Natural killer cell (primary cell): ENCODE measurements around the gene PCED1A. TPM values are rescaled to one million over a fixed set of nuclear protein-coding genes. Genes with fewer than 3 reads are reported as not detected.

ENCODE experiments used
- ATAC-seq, 3 donors: fragments of 150-1000 bp in 2 of 3; fragments of 200-7000 bp in 1 of 3; cut with Tn5 transposase; 1 replicate in 1 of 3; 2 replicates in 2 of 3; pipeline ENCODE4 v1.10.0; 2021; ENCODE audit warnings: mild to moderate bottlenecking in 2 of 3, moderate library complexity in 2 of 3
- DNase-seq, 2 donors: peaks; one replicate each; pipeline versions ENCODE4 v3.0.0 to v3.0.0-alpha.2; 2013 to 2021; ENCODE audit warnings: mixed read lengths in 1 of 2
- H3K27ac ChIP-seq: one replicate; pipeline ENCODE4 v1.5.1; 2013; ENCODE audit warnings: mild to moderate bottlenecking, low read length
- H3K27me3 ChIP-seq: one replicate; pipeline ENCODE4 v1.6.1; 2013; ENCODE audit warnings: low read length; ENCODE audit not compliant: control insufficient read depth, insufficient read depth
- H3K36me3 ChIP-seq: one replicate; pipeline ENCODE4 v1.6.1; 2013; ENCODE audit warnings: low read length; ENCODE audit not compliant: control insufficient read depth, insufficient read depth
- H3K4me1 ChIP-seq: one replicate; pipeline ENCODE4 v1.6.1; 2013; ENCODE audit warnings: low read length; ENCODE audit not compliant: control insufficient read depth, insufficient read depth
- H3K4me3 ChIP-seq: one replicate; pipeline ENCODE4 v1.5.1; 2013; ENCODE audit warnings: low read length
- H3K9me3 ChIP-seq: one replicate; pipeline ENCODE4 v1.6.1; 2013; ENCODE audit warnings: low read length; ENCODE audit not compliant: control insufficient read depth, insufficient read depth
- H3K27ac Mint-ChIP-seq, 2 donors: one replicate each; pipeline ENCODE4 v1.8.0; 2022; ENCODE audit warnings: mild to moderate bottlenecking in 2 of 2, mixed read lengths in 2 of 2, moderate library complexity in 1 of 2
- H3K27me3 Mint-ChIP-seq, 2 donors: one replicate each; pipeline ENCODE4 v1.8.0; 2022; ENCODE audit warnings: low read depth in 2 of 2, mixed read lengths in 2 of 2
- H3K36me3 Mint-ChIP-seq: one replicate; pipeline ENCODE4 v1.8.0; 2022; ENCODE audit warnings: mixed read lengths
- H3K4me1 Mint-ChIP-seq, 2 donors: one replicate each; pipeline ENCODE4 v1.8.0; 2022; ENCODE audit warnings: mixed read lengths in 2 of 2
- H3K4me3 Mint-ChIP-seq: one replicate; pipeline ENCODE4 v1.8.0; 2022; ENCODE audit warnings: mild to moderate bottlenecking, moderate library complexity, mixed read lengths
- H3K9me3 Mint-ChIP-seq, 2 donors: one replicate each; pipeline ENCODE4 v1.8.0; 2022; ENCODE audit warnings: mixed read lengths in 2 of 2
- CTCF ChIP-seq: fragments of 200-600 bp; IDR thresholded peaks from one replicate; pipeline ENCODE4 v1.8.0; 2022; ENCODE audit warnings: antibody characterized with exemption
- WGBS: methylation state at CpG from one replicate; pipeline ENCODE4 v1.1.7; 2013; ENCODE audit warnings: missing lambda C conversion rate; ENCODE audit not compliant: insufficient coverage; 5-methylcytosine and 5-hydroxymethylcytosine counted together
- intact Hi-C: fragments of 100-400 bp; cut with micrococcal nuclease; formaldehyde crosslinking; loops from one replicate; pipeline ENCODE4 v1.14.2; 2022
- total RNA-seq, 4 donors: library from RNA; stranded (reverse); fragments of 120-200 nt in 1 of 4; gene quantifications; one replicate each; pipeline versions ENCODE4 v1.2.3 to v1.2.4, GENCODE V29; 2013 to 2022

Gene PCED1A
- total RNA-seq, 3 donors from 2014 or later (not counting 1 experiment from before 2014, with no cell fraction given), result 70.3 to 76.5 (median 71.1) TPM

DNA sequence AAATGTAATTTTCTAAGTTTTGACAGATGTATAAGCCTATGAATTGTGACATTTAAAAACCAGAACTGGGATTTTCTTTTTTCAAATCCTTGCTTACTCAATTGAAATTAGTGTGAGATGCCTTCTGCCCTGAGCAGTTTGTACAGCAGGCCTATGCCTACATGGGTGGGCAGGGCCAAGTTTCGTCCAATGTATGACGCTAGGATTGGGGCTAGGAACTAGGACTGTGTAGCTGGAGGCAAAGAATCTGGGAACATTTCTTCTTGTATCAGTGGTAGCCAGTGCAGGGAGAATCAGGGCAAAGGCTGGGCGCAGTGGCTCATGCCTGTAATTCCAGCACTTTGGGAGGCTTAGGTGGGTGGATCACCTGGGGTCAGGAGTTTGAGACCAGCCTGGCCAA, 28.9 kb upstream of the PCED1A start:
- H3K4me3 Mint-ChIP-seq, result peak overlapping the region; percentile 32
- no peaks in the 10 kb centered on the region for H3K27me3 Mint-ChIP-seq
- Histone ChIP-seq H3K9me3 (no peaks in the 10 kb centered on the region), H3K4me3 (no peak overlapping the region), H3K27me3 (no peaks in the 10 kb centered on the region), H3K4me1 (peaks cover 72% of the 10 kb centered on the region), H3K36me3 (peaks cover 11% of the 10 kb centered on the region), H3K27ac (no peak overlapping the region)
- H3K27ac Mint-ChIP-seq, result peak overlapping the region; percentile 41 to 43
- peaks cover 67 to 74% of the 10 kb centered on the region in 2 donors for H3K4me1 Mint-ChIP-seq
- WGBS, result 97% methylated on average over 3 of the region's 3 CpGs
- H3K36me3 Mint-ChIP-seq, result no peaks in the 10 kb centered on the region
- DNase-seq, result no peak
- intact Hi-C loops, result no loop called here
- no peak for TF ChIP-seq CTCF
- ATAC-seq, result no peak
- H3K9me3 Mint-ChIP-seq, result no peaks in the 10 kb centered on the region

- intact Hi-C loops, result no loop called here
- H3K27me3 ChIP-seq, result no peaks in the 10 kb centered on the region
- Mint-ChIP-seq H3K27me3 (no peaks in the 10 kb centered on the region), H3K27ac (peak overlapping the region; percentile 89 to 97), H3K9me3 (no peaks in the 10 kb centered on the region), H3K4me1 (peaks cover 61 to 67% of the 10 kb centered on the region in 2 donors), H3K36me3 (no peaks in the 10 kb centered on the region), H3K4me3 (peak overlapping the region; percentile 13)
- peak overlapping the region; percentile 63 for H3K27ac ChIP-seq
- 63% methylated on average over 11 of the region's 12 CpGs for WGBS
- H3K4me3 ChIP-seq, result no peak overlapping the region
- DNase-seq (no peak), ATAC-seq (no peak)
- no peak for TF ChIP-seq CTCF
- H3K9me3 ChIP-seq, result no peaks in the 10 kb centered on the region
- H3K36me3 ChIP-seq, result peaks cover 19% of the 10 kb centered on the region
- peaks cover 70% of the 10 kb centered on the region for H3K4me1 ChIP-seq
These were observed 26.8 kb upstream of the PCED1A start for GRCh38 chr20:2867081-2867864.

- DNase-seq (peak; percentile 33 to 60), ATAC-seq (peak; percentile 63 to 76 (median 69))
- Histone ChIP-seq H3K9me3 (no peaks in the 10 kb centered on the region), H3K36me3 (peaks cover 29% of the 10 kb centered on the region), H3K4me1 (peaks cover 61% of the 10 kb centered on the region), H3K27me3 (no peaks in the 10 kb centered on the region), H3K27ac (peak overlapping the region; percentile 63), H3K4me3 (no peak overlapping the region)
- no peak for TF ChIP-seq CTCF
- H3K9me3 Mint-ChIP-seq, result no peaks in the 10 kb centered on the region
- no peaks in the 10 kb centered on the region for H3K27me3 Mint-ChIP-seq
- intact Hi-C loops, result loop anchor here (1.0 kb wide), 1 partner anchor 8 kb away; no protein-coding TSS in a partner anchor
- H3K4me3 Mint-ChIP-seq, result peak overlapping the region; percentile 82
- WGBS, result 42% methylated on average over 11 of the region's 11 CpGs
- H3K27ac Mint-ChIP-seq, result peak overlapping the region; percentile 89 to 97
- H3K36me3 Mint-ChIP-seq, result no peaks in the 10 kb centered on the region
- peaks cover 54 to 63% of the 10 kb centered on the region in 2 donors for H3K4me1 Mint-ChIP-seq
These were observed 25.8 kb upstream of the PCED1A start for GRCh38 chr20:2866236-2866635.
